Measurements from ENCODE around the gene MFSD2A. TPM values are rescaled to one million over a fixed set of nuclear protein-coding genes. Genes with fewer than 3 reads are reported as not detected.
"Not testable (repeated sequence)": the region's sequence is repeated elsewhere in the genome, so short reads cannot be mapped to it uniquely, and the experiment has no call there.

MFSD2A gene
- total RNA-seq: 12.3 TPM

GRCh38 chr1:39954870-39955546 lies at the start of gene MFSD2A:
TSS of gene MFSD2A (plus strand) at chr1:39955145. CDS start at chr1:39955293, 148 bp downstream.
- peak; percentile 95 for DNase-seq (ENCODE audit: low spot score)
- intact Hi-C loops (cut with DNase I): no loop called here
- ATAC-seq: peak; percentile 97

GRCh38 chr1:39905172-39905571 lies 49.8 kb upstream of the MFSD2A start:
- intact Hi-C loops (cut with DNase I): no loop called here
- no peak for ATAC-seq
- DNase-seq (ENCODE audit: low spot score): no peak

DNA sequence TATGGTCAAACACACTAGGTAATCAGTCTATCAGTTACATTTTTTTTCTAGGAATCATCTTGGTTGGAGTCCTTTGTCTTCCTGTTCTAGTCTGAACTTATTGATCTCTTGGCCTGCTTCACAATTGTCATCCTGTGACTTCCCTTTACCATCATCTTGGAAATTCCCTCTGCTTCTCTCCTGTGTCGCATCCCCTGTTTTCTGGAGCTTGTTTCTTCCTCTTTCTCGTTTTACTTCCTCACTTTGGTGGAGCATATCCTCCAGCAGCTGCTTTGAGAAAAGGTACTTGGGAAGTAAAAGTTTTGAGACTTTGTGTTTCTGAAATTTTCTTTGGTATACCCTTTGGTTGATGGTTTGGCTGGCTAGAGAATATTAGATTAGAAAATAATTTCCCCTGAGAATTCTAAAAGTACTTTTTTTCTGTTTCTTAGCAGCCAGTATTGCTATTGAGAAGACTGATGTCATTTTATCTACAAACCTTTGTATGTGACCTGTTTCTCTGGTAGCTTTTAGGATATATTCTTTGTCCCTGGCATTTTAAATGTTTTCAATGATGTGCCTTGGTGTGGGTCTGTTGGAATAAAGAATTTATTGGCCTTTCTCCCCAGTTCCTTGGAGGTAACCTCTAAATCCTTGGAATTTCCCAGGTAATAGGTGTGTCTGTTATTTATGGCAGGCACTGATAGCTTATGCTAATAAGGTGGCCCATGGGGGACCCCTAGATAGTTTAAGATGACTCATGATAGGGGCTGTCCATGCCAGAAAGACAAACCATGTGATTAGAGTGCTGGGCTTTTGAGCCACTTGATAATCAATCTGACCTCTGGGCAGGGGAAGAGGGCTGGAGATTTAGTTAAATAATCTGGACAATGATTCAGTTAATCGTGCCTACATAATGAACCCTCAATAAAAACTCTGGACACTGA lies 47.2 kb upstream of the MFSD2A start:
- DNase-seq (ENCODE audit: low spot score) (no peak), ATAC-seq (no peak)
- intact Hi-C loops (cut with DNase I): no loop called here

- no peak for DNase-seq (ENCODE audit: low spot score)
- ATAC-seq: no peak
- intact Hi-C loops (cut with DNase I): no loop called here
Observed at GRCh38 chr1:39908534-39908933, 46.4 kb upstream of the MFSD2A start.

- DNase-seq (ENCODE audit: low spot score) (no peak), ATAC-seq (no peak)
- intact Hi-C loops (cut with DNase I): no loop called here
Observed at GRCh38 chr1:39910263-39910662, 44.7 kb upstream of the MFSD2A start.

- DNase-seq (ENCODE audit: low spot score); ATAC-seq; intact Hi-C loops (cut with DNase I): not testable (repeated sequence)
Observed at GRCh38 chr1:39913136-39913535, 41.8 kb upstream of the MFSD2A start.

- ATAC-seq: no peak
- intact Hi-C loops (cut with DNase I): no loop called here
- no peak for DNase-seq (ENCODE audit: low spot score)
Observed at GRCh38 chr1:39915499-39916129, 39.3 kb upstream of the MFSD2A start.

GRCh38 chr1:39917825-39918224 lies 37.1 kb upstream of the MFSD2A start:
- intact Hi-C loops (cut with DNase I): no loop called here
- no peak for DNase-seq (ENCODE audit: low spot score)
- no peak for ATAC-seq

DNA sequence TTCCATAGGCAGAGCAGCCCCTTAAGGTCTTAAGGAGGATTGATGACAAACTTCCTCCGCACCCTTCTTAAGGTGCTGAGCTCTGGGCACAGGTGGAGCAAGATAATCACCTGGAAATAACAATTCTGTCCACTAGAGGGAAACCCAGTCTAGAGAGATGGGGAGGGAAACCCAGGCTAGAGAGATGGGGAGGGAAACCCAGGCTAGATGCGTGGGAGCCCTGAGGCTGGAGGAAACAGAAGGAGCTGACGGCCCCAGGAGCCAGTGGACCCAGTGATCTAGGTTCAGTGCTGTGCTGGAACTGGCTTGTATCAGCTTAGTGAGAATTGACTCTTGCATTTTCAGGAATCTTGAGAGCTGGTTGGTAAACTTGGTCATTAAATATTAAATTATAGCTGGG lies 35.4 kb upstream of the MFSD2A start:
- ATAC-seq: peak; percentile 48
- DNase-seq (ENCODE audit: low spot score): no peak
- intact Hi-C loops (cut with DNase I): no loop called here

GRCh38 chr1:39922251-39922688 lies 32.7 kb upstream of the MFSD2A start:
- no peak for ATAC-seq
- no peak for DNase-seq (ENCODE audit: low spot score)
- intact Hi-C loops (cut with DNase I): no loop called here

DNA sequence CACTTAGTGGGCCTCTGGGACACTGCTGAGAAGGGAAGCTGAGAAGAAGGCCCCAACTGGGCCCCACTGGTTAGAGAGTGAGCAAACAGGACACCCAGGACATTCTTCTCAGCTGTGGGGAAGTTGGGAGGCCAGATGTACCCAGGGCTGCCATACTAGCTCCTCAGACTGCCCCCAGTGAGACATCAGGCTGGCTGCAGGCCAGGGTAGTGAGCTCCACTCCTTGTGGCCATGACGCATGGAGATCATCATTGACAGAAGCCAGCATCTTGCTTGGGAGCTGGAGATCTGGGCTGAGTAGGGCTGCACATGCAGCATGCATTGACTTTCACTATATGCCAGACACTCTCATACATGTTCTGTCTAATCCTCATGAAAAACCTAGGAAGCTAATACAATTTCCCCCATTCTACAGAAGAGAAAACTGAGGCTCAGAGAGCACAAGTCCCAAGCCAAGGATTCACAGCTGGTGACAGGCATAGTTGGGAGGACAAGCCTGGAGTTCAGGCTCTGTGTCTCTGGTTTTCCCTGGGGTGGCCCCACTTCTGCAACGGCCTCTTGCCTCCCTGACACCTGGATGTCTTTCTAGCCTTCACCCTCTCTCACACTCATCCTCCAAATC lies 29.1 kb upstream of the MFSD2A start:
- no peak for DNase-seq (ENCODE audit: low spot score)
- ATAC-seq: no peak
- intact Hi-C loops (cut with DNase I): loop anchor here (5.0 kb wide), 1 partner anchor 41 kb away; no protein-coding TSS in a partner anchor

DNA sequence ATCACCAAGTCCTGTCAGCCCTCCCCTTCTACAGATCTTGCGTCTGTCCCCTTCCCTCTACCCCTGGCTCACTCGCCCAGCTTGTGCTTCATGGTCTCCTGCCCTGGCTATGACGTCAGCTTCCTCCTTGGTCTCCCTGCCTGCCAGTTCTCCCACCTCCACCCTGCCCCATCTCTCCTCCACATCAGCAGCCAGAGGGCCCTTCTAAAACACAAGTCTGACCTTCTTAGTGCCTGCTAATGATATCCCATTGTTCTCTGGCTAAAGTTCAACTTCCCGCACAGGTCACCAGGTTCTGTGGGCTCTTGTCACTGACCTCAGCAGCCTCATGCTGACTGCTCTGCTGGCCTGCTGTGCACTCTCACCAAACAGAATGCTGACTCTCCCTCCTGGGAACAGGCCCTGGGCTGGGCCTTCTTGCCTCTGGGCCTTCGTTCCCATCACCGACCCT lies 28.6 kb upstream of the MFSD2A start:
- intact Hi-C loops (cut with DNase I): loop anchor here (5.0 kb wide), 1 partner anchor 41 kb away; no protein-coding TSS in a partner anchor
- ATAC-seq (peak; percentile 33), DNase-seq (ENCODE audit: low spot score) (no peak)

DNA sequence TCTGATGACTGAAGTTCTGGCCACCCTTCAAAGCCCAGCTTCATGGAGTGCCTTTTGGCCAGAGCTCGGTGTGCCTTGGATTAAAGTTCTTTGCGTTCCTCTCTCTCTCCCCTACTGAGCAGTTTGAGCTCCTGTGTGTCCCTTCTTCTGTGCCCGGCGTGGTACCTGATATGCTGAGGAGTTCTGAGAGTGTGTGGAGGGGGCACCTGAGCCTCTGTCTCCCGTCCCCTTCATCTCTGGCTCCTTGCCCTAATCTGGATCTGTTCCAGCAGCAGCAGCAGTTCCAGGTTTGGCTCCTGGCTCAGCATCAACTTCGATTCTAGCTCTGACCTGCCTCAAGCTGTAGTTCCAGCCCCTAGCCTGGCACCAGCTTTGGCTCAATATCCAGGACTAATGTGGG lies 28.1 kb upstream of the MFSD2A start:
- DNase-seq (ENCODE audit: low spot score): no peak
- ATAC-seq: no peak
- intact Hi-C loops (cut with DNase I): loop anchor here (5.0 kb wide), 1 partner anchor 40 kb away; no protein-coding TSS in a partner anchor

- ATAC-seq (peak; percentile 39), DNase-seq (ENCODE audit: low spot score) (no peak)
- intact Hi-C loops (cut with DNase I): loop anchor here (5.0 kb wide), 1 partner anchor 40 kb away; no protein-coding TSS in a partner anchor
Observed at GRCh38 chr1:39927538-39927937, 27.4 kb upstream of the MFSD2A start.

- DNase-seq (ENCODE audit: low spot score) (no peak), ATAC-seq (no peak)
- intact Hi-C loops (cut with DNase I): loop anchor here (5.0 kb wide), 1 partner anchor 38 kb away; no protein-coding TSS in a partner anchor
Observed at GRCh38 chr1:39928809-39929587, 25.9 kb upstream of the MFSD2A start.

- DNase-seq (ENCODE audit: low spot score) (peak; percentile 82), ATAC-seq (peak; percentile 97)
- intact Hi-C loops (cut with DNase I): no loop called here
Observed at GRCh38 chr1:39933956-39934941, 20.7 kb upstream of the MFSD2A start.

Data from sciatic nerve (tissue), 2 donors.